ENCODE results near the gene CLDN7.

The CLDN7 gene

DNA sequence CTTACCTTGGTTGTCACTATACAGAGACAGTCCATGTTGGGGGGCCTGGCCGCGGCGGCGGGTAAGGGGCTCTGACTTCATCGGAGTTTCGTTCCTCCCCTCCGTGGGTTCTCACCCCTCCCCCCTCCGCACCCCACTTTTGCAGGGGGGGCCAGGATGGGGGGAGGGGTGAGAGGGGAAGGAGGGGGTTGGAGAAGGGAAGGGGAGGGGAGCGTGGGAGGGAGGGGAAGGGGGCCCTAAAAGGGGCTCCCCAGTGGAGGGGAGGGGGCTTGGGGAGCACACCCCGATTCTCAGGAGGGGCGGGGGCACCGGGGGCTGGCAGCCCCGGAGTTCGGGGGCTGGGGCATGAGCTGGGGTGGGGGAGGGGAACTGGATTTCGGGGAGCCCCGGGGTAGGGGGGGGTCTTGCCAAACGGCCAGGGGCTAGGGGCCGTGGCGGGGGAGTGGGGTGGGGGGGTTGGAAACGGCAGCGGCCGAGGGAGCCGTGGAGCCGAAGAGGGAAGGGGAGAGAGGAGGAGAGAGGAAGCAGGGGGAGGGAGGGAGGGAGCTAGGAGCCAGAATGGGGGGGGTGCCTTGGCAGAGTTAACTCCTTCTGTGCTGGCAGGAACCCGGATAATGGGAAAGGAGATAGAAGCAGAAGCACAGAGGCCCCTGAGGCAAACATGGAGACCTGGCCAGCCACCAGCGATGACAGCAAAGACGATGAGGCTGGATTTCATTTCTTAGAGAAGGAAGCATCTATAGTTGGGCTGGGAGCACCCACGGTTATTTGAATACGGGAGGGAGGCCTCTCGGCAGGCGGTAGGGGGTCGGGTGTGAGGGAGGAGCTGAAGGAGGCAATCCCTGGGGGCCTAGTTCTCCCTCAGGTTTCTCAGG is 44.9 kb downstream of the CLDN7 start:
- FAIRE-seq (no peak), DNase-seq (ENCODE audit: insufficient read length, low spot score) (peak; percentile 78)
- TF ChIP-seq, protein P1, sequence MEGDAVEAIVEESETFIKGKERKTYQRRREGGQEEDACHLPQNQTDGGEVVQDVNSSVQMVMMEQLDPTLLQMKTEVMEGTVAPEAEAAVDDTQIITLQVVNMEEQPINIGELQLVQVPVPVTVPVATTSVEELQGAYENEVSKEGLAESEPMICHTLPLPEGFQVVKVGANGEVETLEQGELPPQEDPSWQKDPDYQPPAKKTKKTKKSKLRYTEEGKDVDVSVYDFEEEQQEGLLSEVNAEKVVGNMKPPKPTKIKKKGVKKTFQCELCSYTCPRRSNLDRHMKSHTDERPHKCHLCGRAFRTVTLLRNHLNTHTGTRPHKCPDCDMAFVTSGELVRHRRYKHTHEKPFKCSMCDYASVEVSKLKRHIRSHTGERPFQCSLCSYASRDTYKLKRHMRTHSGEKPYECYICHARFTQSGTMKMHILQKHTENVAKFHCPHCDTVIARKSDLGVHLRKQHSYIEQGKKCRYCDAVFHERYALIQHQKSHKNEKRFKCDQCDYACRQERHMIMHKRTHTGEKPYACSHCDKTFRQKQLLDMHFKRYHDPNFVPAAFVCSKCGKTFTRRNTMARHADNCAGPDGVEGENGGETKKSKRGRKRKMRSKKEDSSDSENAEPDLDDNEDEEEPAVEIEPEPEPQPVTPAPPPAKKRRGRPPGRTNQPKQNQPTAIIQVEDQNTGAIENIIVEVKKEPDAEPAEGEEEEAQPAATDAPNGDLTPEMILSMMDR (IDR thresholded peaks at IDR 0.05; ENCODE audit: insufficient read depth, missing control alignments), result no peak

DNA sequence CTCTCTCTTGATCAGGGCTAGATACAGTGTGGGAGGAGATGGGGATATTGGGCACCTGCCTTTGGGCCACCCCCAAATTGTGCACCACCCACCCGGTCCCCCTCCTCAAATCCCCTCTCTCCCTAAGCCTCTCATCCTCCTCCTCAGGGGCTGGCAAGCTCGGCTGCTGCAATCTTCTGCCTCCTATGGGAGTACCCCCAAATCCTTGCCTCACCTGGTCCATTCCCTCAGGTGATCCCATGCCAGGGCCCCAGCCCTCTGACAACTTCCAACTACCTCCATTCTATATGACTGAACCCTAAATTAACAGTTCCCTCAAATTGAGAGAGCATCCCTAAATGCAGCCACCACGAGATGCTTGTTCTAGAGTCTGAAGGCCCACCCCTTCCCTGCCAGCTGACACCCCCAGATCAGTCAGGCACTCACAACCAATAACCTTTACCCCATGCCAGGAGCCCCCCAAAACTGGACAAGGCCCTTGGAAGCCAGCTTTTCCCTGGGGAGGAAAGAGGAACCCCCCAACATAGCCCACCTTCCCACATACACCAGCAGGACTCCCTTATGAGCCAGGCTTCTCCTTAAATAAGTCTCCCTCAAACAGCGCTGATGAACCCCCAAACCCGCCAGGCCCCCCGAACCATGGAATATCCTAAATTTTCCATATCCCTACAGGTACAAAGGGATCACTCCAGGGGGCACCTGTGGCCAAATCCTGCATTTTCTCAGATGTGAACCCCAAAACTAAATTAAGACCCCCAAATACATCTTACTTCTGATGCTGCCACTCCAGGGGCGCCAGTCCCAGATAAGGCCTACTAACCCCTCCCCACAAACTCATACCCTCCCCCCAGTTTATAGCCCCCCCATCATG is 45.8 kb downstream of the CLDN7 start:
- DNase-seq (ENCODE audit: insufficient read length, low spot score) (no peak), FAIRE-seq (no peak)
- TF ChIP-seq, protein P1 (IDR thresholded peaks at IDR 0.05; ENCODE audit: insufficient read depth, missing control alignments), result no peak

DNA sequence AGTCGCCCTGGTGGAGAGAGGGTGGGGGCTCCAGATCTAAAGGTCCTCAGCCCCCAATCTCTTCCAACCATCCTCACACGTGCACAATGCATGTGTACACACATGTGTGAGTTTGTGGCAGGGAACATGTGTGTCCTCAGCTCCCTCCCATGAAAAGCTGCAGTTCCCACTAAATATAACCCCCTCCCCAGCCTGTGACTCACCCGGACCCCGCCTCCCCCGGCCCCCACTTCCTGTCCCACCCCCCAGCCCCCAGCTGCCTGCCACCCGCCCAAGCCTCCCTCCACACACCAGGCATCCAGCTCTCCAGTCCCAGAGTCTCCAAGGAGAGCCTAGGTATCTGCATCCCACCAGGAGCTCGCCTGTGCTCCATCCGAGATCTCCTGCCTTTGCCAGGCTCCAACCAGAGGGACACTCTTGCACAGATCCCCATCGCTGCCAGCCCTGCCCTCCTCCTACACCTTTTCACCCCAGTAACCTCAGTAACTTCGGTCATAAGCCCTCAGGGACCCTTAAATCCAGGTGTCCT is 46.6 kb downstream of the CLDN7 start:
- TF ChIP-seq, protein P1 (IDR thresholded peaks at IDR 0.05; ENCODE audit: insufficient read depth, missing control alignments), result no peak
- no peak for DNase-seq (ENCODE audit: insufficient read length, low spot score)

DNA sequence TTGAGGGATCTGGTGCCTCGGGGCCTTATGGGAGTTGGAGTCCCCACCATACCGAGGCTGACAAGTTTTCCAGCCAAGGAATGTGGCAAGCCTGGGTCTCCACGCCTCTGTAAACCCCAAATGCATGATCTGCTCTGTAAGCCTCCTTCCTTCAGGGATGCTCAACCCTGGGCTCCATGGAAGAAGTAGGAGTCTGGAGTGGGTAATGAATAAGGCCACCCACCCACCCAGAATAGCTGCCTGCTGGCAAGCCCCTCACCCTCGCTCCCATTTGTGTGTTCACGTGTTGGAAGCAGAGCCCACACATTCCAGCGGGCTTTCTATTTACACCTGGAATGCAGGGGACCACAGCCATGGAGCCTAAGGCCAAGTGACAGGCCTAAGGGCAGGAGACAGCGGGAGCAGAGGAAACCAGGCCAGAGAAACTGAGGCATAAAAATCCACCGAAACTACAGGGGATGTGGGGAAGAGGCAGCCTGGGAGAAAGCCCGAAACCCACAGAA is 47.1 kb downstream of the CLDN7 start:
- DNase-seq (ENCODE audit: insufficient read length, low spot score) (peak; percentile 82), FAIRE-seq (no peak)
- TF ChIP-seq, protein P1 (IDR thresholded peaks at IDR 0.05; ENCODE audit: insufficient read depth, missing control alignments), result no peak

More for the DNA sequence above, 46.6 kb downstream of the CLDN7 start:
- no peak for FAIRE-seq

DNA sequence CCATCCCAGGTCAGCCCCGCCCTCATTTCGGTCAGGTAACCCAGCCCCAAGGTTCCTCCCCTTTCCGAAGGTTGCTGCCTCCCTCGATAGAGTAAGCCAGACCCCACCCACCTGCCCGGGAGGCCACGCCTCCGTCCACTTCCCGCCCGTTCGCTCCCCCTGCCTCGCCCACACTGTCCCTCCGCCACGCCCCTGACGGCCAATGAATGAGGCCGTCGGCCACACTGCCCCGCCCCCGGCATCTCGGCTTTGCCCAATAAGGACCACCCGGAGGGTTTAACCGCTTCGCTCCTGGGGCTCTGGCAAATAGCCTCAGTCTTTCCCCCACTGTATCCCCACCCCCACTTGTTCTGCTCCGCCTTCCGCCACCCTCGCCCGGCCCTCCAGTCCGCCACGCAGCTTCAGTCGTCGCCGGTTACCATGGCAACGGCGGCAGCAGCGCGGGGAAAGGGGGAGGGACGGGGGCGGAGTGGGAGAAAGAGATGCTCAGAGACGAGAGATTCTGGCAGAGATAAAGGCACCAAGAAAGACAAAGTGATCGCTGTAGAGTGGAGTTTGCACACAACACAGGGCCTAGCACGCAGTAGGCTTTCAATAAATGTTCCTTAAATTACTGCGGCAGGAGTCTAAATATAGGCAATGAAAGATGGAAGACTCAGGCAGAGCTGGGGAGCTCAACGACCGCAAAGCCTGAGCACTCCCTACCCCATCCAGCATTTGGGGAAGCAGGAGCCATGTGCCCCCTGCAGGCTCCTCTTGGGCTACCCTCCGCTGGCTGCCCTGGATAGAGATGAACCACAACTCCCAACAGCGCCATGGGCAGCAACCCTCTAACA is 47.8 kb downstream of the CLDN7 start:
- DNase-seq (ENCODE audit: insufficient read length, low spot score), result peak; percentile 94
- no peak for FAIRE-seq
- TF ChIP-seq, protein P1 (IDR thresholded peaks at IDR 0.05; ENCODE audit: insufficient read depth, missing control alignments), result peak; percentile 20

DNA sequence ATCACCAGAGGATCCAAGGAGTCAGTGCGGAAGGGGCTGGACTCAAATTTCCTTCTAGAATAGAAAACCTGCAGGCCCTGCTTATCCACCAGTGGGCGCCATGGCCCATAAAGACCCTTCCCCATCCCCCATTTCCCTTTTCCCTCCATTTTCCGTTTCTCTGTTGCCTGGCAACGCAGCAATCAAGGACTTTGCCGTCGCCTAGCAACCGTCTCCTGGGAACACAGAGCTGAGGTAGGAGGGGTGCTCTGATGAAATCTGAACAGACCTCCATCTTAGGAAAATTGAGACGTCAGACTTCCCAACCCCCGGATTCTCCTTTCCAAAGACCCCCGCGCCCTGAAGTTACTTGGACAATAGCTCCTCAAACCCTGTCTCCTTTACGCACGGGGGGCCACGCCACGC is 48.4 kb downstream of the CLDN7 start:
- peak; percentile 38 for FAIRE-seq
- DNase-seq (ENCODE audit: insufficient read length, low spot score), result peak; percentile 77
- TF ChIP-seq, protein P1 (IDR thresholded peaks at IDR 0.05; ENCODE audit: insufficient read depth, missing control alignments), result peak; percentile 32
